BE2C (cell line): ENCODE results near the gene RNPEP.

Experiments used
- DNase-seq: peaks from one replicate; pipeline ENCODE4 v3.0.0-alpha.2; 2020
- H3K27me3 ChIP-seq: fragments of 250-450 bp; sonication (Bioruptor Pico); 2 replicates; pipeline ENCODE4 v1.5.1; 2020; ENCODE audit warnings: mild to moderate bottlenecking
- H3K36me3 ChIP-seq: fragments of 250-450 bp; sonication (Bioruptor Pico); 2 replicates; pipeline ENCODE4 v1.5.1; 2020; ENCODE audit warnings: mild to moderate bottlenecking
- H3K4me1 ChIP-seq: fragments of 250-450 bp; sonication (Bioruptor Pico); 2 replicates; pipeline ENCODE4 v1.5.1; 2020
- H3K4me3 ChIP-seq: 2 replicates; pipeline ENCODE4 v1.5.1; 2011; ENCODE audit warnings: low read depth, low read length
- H3K9me3 ChIP-seq: fragments of 250-450 bp; sonication (Bioruptor Pico); 2 replicates; pipeline ENCODE4 v1.5.1; 2020
- CTCF ChIP-seq: IDR thresholded peaks from 2 replicates; pipeline ENCODE4 v1.5.1; 2012; ENCODE audit warnings: mild to moderate bottlenecking, low read depth, low read length

Gene RNPEP

GRCh38 chr1:202034149-202034682 is 51.8 kb downstream of the RNPEP start:
- no peak overlapping the region for H3K4me3 ChIP-seq

GRCh38 chr1:202034683-202035462 is 52.4 kb downstream of the RNPEP start:
- Histone ChIP-seq H3K9me3 (no peaks in the 10 kb centered on the region; the same call in 1 of the 2 replicates), H3K4me1 (peaks cover 12% of the 10 kb centered on the region), H3K36me3 (no peaks in the 10 kb centered on the region), H3K27me3 (no peaks in the 10 kb centered on the region), H3K4me3 (no peak overlapping the region)
- DNase-seq, result peak; percentile 83
- no peak for TF ChIP-seq CTCF

More at GRCh38 chr1:202034149-202034682, 51.8 kb downstream of the RNPEP start:
- Histone ChIP-seq H3K4me1 (peaks cover 12% of the 10 kb centered on the region), H3K36me3 (no peaks in the 10 kb centered on the region), H3K9me3 (no peaks in the 10 kb centered on the region; the same call in 1 of the 2 replicates), H3K27me3 (no peaks in the 10 kb centered on the region)
- DNase-seq, result no peak
- no peak for TF ChIP-seq CTCF

GRCh38 chr1:202036595-202037387 is 54.3 kb downstream of the RNPEP start:
- Histone ChIP-seq H3K27me3 (no peaks in the 10 kb centered on the region), H3K9me3 (no peaks in the 10 kb centered on the region; the same call in 1 of the 2 replicates), H3K4me1 (peaks cover 12% of the 10 kb centered on the region), H3K36me3 (no peaks in the 10 kb centered on the region), H3K4me3 (no peak overlapping the region)
- TF ChIP-seq CTCF, result no peak
- DNase-seq, result no peak

- peaks cover 12% of the 10 kb centered on the region for H3K4me1 ChIP-seq
- no peak for TF ChIP-seq CTCF
- H3K27me3 ChIP-seq, result no peaks in the 10 kb centered on the region
- H3K36me3 ChIP-seq, result no peaks in the 10 kb centered on the region
- peak; percentile 44 for DNase-seq
- no peak overlapping the region for H3K4me3 ChIP-seq
- no peaks in the 10 kb centered on the region; the same call in 1 of the 2 replicates for H3K9me3 ChIP-seq
These were observed 55.4 kb downstream of the RNPEP start for GRCh38 chr1:202037706-202038296.

GRCh38 chr1:202038688-202039346 is 56.4 kb downstream of the RNPEP start:
- DNase-seq, result no peak
- no peak for TF ChIP-seq CTCF
- Histone ChIP-seq H3K4me3 (no peak overlapping the region), H3K9me3 (no peaks in the 10 kb centered on the region; the same call in 1 of the 2 replicates), H3K4me1 (peaks cover 12% of the 10 kb centered on the region), H3K36me3 (no peaks in the 10 kb centered on the region), H3K27me3 (no peaks in the 10 kb centered on the region)
